ENCODE measurements around the gene SEPSECS.
A peak's percentile ranks its signal among the peaks of the same experiment; 100 is the strongest.

Gene SEPSECS

DNA sequence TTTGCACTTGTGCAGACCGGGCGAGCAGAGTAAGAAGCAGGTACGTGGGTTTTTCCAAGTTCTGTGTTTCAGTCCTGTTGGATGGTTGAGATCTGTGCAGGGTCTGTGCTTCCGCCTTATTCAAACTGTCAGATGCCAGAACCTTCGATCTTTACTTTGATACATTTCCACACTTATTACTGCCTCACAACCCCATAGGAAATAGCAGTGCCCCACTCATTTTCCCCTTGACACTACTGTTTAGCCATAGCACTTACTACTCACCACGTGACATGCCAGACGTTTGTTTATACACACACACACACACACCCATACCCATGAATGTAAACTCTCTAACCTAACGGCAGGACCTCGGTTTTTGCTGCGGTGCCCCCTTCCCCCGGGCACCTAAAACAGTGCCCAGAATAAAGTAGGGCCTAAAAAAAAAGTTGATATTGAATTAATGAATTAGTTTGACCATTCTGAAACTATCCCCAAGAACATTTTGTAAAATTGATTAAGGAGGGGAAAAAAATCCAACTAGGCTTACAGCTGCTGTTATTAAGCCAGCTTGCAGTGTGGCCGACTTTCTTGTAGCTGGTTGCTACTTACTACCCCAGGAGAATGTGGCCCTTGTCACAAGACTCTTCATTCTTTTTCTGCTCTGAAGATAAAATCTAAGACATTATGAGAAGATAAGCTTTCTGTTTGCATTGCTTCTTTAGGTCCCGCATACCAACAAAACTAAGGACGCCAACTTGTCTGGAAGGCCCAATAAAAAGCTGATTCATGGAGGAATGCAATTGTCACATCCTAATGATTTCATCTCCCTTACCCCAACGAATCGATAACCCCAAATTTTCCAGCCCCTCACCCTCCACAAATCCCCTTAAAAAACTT, 704 bp upstream of the SEPSECS start:
- in situ Hi-C loops (cut with HindIII; ENCODE audit: low pct_ligation_motif_present, low pct_unique_long_range_greater_than_20kb, low sequenced_read_pairs) = no loop called here
- DNase-seq = no peak

GRCh38 chr4:25158817-25159216, 1.4 kb downstream of the SEPSECS start:
- in situ Hi-C loops (cut with HindIII; ENCODE audit: low pct_ligation_motif_present, low pct_unique_long_range_greater_than_20kb, low sequenced_read_pairs) = no loop called here

DNA sequence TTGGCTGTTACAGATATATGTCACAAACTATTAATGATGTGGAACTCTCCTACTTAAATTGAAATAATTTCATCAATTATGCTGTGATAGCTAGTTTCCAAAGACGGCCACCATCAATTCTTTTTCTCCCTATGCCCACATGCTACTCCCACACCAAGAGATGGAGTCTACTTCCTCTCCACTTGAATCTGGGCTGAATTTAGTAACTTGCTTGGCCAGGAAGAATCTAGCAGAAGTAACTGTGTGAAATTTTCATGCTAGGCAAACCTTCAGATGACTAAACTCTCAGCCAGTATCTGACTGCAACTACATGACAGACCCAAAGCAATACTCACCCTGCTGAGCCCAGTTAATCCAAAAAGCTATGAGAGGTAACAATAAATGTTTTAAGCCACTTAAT, 3.2 kb downstream of the SEPSECS start:
- in situ Hi-C loops (cut with HindIII; ENCODE audit: low pct_ligation_motif_present, low pct_unique_long_range_greater_than_20kb, low sequenced_read_pairs) = no loop called here
- DNase-seq = no peak

More at GRCh38 chr4:25158817-25159216, 1.4 kb downstream of the SEPSECS start:
- no peak for DNase-seq

GRCh38 chr4:25155947-25156346, 4.3 kb downstream of the SEPSECS start:
- in situ Hi-C loops (cut with HindIII; ENCODE audit: low pct_ligation_motif_present, low pct_unique_long_range_greater_than_20kb, low sequenced_read_pairs) = no loop called here
- no peak for DNase-seq

DNA sequence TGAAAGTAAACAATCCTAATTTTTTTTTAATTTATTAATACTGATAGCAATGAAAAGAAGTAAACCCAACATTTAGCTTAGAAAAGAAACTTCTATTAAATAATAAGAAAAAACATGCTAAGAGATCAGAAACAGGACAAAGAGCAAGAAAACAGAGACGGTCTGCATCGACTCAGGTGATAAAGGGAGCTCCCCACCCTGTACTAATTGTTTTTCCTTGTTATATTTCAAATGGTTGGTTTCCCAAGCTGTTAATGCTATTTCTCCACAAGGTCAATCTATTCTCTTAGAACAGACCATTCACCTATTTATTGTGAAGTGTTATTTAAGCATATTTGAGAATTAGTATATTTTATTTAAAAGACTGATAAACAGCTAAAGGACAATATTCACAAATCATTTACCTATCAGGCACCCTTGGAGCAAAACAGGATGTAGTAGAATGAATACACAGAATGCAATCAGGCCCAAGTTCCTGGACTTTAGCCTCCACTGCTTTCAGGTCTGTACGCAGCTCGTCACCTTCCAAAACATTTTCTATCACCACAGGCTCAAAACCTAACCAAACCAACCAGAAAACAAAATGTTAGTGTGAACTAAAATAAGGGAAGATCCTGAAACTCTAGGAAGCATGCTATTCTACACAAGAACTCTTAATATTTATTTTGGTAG, 5.5 kb downstream of the SEPSECS start:
- in situ Hi-C loops (cut with HindIII; ENCODE audit: low pct_ligation_motif_present, low pct_unique_long_range_greater_than_20kb, low sequenced_read_pairs) = no loop called here
- DNase-seq = peak; percentile 63

DNA sequence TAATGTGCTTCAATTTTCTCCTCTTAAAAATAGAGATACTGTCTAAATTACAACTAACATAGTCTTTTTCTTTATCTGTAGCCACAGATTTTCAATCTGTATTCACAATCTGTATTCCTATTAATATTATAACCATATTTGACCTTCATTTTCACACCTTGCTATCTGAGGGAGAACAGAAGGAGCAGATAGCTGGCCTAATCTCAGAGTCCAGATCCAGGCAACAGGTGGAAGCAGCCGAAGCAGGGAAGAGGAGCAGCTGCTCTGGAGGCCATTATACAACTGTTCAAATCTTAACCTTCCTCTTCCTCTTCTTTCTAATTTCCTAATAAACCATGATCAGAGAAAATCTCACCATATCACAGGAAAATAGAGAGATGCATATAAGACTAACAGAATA, 14.2 kb downstream of the SEPSECS start:
- no peak for DNase-seq
- in situ Hi-C loops (cut with HindIII; ENCODE audit: low pct_ligation_motif_present, low pct_unique_long_range_greater_than_20kb, low sequenced_read_pairs) = no loop called here

DNA sequence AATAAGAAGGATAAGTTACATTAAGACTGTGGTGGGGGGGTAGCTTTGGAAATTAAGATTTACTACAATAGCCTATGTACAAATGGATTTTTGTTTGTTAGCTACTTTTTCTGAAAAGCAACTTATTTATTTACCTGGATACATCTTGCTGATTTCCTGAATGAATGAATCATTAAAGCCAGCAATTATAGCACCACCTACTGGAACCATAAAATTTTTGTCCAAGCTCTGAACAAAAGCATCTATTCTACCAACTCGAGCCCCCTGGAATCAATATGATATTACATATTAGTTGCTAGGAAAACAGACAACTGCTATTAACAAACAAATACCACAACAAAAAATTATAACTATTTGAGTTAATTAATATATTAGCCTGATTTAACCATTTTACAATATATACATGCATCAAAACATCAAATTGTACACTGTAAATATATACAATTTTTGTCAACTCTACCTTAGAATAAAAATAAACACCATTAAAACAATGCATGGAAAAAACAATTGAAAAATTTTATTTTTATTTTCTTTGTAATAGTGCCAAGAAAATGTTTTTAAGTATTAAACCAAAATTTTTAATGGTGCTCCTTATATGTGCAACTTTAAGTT, 15.3 kb downstream of the SEPSECS start:
- peak; percentile 42 for DNase-seq
- in situ Hi-C loops (cut with HindIII; ENCODE audit: low pct_ligation_motif_present, low pct_unique_long_range_greater_than_20kb, low sequenced_read_pairs) = no loop called here

DNA sequence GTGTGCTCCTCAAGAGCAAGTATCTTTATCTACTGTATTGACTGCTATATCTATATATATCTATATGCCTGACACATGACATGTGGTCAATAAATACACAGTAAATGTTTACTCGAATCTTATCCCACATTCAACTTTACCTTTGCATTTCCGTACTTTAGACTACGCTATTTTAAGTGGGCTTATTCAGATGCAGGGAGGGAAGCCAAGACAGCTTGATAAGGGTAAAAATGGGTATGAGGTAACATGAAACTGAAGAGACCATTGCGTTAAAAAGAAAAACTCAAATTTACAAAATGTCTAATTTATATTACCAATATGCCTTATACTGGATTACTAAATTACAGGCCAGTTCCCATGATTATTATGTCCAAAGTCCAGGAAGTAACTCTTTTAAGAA, 17.8 kb downstream of the SEPSECS start:
- DNase-seq = no peak
- in situ Hi-C loops (cut with HindIII; ENCODE audit: low pct_ligation_motif_present, low pct_unique_long_range_greater_than_20kb, low sequenced_read_pairs) = no loop called here

DNA sequence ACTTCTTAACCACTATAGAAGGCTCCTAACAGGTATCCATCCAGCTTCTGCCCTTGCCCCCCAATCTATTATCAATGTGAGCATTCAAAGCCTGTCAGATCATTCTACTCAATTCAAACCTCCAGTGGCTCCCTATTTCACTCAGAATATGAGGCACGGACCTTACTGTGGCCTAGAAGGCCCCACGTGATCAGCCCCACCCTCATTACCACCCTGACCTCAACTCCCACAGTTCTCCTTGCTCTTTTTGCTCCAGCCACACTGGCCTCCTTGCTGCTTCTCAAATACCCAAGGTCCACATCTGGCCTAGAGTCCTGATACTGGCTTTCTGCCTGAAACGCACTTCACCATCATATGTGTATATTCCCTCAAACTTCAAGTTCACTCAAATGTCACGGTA, 18.7 kb downstream of the SEPSECS start:
- in situ Hi-C loops (cut with HindIII; ENCODE audit: low pct_ligation_motif_present, low pct_unique_long_range_greater_than_20kb, low sequenced_read_pairs) = no loop called here
- DNase-seq = no peak

DNA sequence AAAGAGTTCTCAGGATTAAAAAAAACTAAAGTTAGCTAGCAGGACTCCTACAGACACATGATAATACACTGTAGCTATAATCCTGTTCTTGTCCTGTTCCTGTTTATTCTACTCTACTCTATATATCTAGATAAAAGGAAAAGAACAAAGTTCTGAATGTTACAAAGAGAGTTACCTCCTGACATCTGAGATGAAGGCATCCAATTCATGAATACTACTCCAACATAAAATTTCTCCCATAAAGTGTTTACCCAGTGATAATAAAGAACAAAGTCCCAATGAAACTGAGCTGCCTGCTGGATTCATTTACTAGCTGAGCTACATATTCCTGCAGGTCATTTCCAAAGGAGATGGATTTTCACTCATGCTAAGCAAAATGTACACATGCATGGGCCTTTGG, 27.1 kb downstream of the SEPSECS start:
- no peak for DNase-seq
- in situ Hi-C loops (cut with HindIII; ENCODE audit: low pct_ligation_motif_present, low pct_unique_long_range_greater_than_20kb, low sequenced_read_pairs) = no loop called here

GRCh38 chr4:25131926-25132325, 28.3 kb downstream of the SEPSECS start:
- DNase-seq = no peak
- in situ Hi-C loops (cut with HindIII; ENCODE audit: low pct_ligation_motif_present, low pct_unique_long_range_greater_than_20kb, low sequenced_read_pairs) = no loop called here

GRCh38 chr4:25131381-25131780, 28.9 kb downstream of the SEPSECS start:
- in situ Hi-C loops (cut with HindIII; ENCODE audit: low pct_ligation_motif_present, low pct_unique_long_range_greater_than_20kb, low sequenced_read_pairs) = no loop called here

GRCh38 chr4:25129917-25130316, 30.3 kb downstream of the SEPSECS start:
- no peak for DNase-seq
- in situ Hi-C loops (cut with HindIII; ENCODE audit: low pct_ligation_motif_present, low pct_unique_long_range_greater_than_20kb, low sequenced_read_pairs) = no loop called here

More at GRCh38 chr4:25131381-25131780, 28.9 kb downstream of the SEPSECS start:
- no peak for DNase-seq

DNA sequence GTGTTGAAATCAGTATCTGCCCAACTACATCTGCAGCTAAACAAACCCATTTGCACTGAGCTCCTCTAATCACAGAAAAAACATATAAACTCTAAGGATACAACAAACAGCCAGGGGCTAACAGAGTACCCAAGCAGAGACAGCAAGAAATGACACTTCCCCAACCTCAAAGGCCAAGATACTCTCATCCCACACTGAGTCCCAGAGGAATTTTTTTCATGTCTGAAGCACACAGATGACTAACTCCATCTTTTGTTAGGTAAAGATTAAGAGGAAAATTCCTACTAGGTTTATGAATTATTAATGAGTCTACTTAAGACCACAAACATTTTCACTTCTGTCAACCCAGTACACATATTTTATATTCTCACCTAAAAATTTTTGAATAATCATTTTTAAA, 31.6 kb downstream of the SEPSECS start:
- in situ Hi-C loops (cut with HindIII; ENCODE audit: low pct_ligation_motif_present, low pct_unique_long_range_greater_than_20kb, low sequenced_read_pairs) = no loop called here
- DNase-seq = peak; percentile 10

DNA sequence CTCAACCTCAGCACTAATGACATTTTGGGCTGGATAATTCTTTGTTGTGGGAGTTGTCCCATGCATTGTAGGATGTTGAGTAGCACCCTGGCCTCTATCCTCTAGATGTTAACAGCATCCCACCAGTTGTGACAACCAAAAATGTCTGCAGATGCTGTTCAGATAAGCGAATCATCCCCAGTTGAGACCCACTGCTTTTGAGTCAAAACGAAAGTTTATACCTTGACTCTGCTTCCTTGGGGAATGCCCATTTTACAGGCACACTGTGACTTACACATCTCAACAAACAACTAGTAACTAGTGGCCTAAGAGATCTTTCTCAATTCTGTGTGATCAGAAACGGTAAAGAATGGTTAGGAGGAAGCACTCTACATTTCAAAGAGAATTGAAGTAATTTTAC, 37.0 kb downstream of the SEPSECS start:
- DNase-seq = no peak
- in situ Hi-C loops (cut with HindIII; ENCODE audit: low pct_ligation_motif_present, low pct_unique_long_range_greater_than_20kb, low sequenced_read_pairs) = no loop called here

- in situ Hi-C loops (cut with HindIII; ENCODE audit: low pct_ligation_motif_present, low pct_unique_long_range_greater_than_20kb, low sequenced_read_pairs) = no loop called here
- DNase-seq = no peak
Measured at GRCh38 chr4:25120146-25120940, 39.9 kb downstream of the SEPSECS start.

DNA sequence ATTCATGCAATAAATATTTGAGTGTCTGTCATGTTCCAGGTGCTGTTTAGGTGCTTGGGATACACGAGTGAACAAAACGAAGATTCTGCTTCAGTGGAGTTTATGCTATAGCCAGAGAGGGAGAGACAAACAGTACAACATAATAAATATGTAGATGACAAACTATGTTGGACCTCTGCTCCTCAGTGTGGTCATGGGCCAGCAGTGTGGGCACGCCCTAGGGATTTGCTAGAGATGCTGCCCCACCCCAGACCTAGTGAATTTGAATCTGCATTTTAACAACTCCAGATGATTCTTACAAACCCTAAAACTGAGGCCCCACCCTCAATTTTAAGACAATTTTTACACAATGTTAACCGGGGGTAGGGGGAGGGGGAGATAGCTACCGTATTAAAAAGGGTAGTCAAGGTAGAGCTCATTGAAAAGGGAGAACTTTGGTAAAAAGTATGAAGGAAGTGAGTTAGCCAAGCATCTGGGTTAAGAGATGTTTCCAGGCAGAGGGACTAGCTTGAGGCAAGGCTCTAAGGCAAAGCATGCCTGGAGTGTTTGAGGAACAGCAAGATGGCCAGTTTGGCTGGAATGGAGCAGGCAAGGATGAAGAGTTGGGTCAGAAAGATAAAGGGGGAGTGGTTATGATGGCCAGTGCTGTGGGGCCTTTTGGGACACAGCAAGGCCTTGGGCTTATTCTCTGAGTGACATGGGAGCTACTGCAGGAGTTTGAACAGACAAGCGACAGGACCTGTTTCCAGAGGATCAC, 42.4 kb downstream of the SEPSECS start:
- in situ Hi-C loops (cut with HindIII; ENCODE audit: low pct_ligation_motif_present, low pct_unique_long_range_greater_than_20kb, low sequenced_read_pairs) = no loop called here
- no peak for DNase-seq

GRCh38 chr4:25117274-25117673, 43.0 kb downstream of the SEPSECS start:
- in situ Hi-C loops (cut with HindIII; ENCODE audit: low pct_ligation_motif_present, low pct_unique_long_range_greater_than_20kb, low sequenced_read_pairs) = no loop called here
- DNase-seq = no peak

Data from ACHN (cell line).